Spinal cord (tissue), 10 donors: ENCODE results near the gene ZNF521. TPM values are rescaled to one million over a fixed set of nuclear protein-coding genes. Genes with fewer than 3 reads are reported as not detected.
"Not testable (repeated sequence)": the region's sequence is repeated elsewhere in the genome, so short reads cannot be mapped to it uniquely, and the experiment has no call there.

Experiments used
- DNase-seq, 6 donors: peaks; one replicate each; pipeline versions ENCODE4 v3.0.0 to v3.0.0-alpha.2; 2013 to 2015; ENCODE audit warnings: low spot score in 6 of 6, low read depth in 4 of 6
- H3K27ac ChIP-seq: one replicate; pipeline ENCODE4 v1.5.1; 2013; ENCODE audit warnings: low read depth, low read length, control low read depth
- H3K27me3 ChIP-seq: one replicate; pipeline ENCODE4 v1.6.1; 2013; ENCODE audit warnings: low read length; ENCODE audit not compliant: control insufficient read depth, insufficient read depth
- H3K36me3 ChIP-seq: one replicate; pipeline ENCODE4 v1.6.1; 2013; ENCODE audit warnings: low read length; ENCODE audit not compliant: control insufficient read depth, insufficient read depth
- H3K4me1 ChIP-seq: one replicate; pipeline ENCODE4 v1.6.1; 2013; ENCODE audit warnings: low read length; ENCODE audit not compliant: control insufficient read depth, insufficient read depth
- H3K4me3 ChIP-seq: one replicate; pipeline ENCODE4 v1.5.1; 2013; ENCODE audit warnings: low read depth, low read length, control low read depth
- H3K9me3 ChIP-seq: one replicate; pipeline ENCODE4 v1.6.1; 2013; ENCODE audit warnings: low read length; ENCODE audit not compliant: control insufficient read depth, insufficient read depth
- WGBS: methylation state at CpG from one replicate; pipeline ENCODE4 v1.1.5; 2013; ENCODE audit warnings: missing lambda C conversion rate; ENCODE audit not compliant: insufficient coverage; 5-methylcytosine and 5-hydroxymethylcytosine counted together
- polyA plus RNA-seq, 2 donors: library from polyadenylated mRNA; unstranded; fragments of 120-200 nt; gene quantifications; one replicate each; pipeline ENCODE4 v1.2.1, GENCODE V29; 2013; ENCODE audit not compliant: insufficient read length in 2 of 2
- total RNA-seq, 2 donors: library from RNA; depleted of rRNA in 1 of 2; stranded (reverse); fragments of 120-200 nt in 1 of 2; fragments of >200 nt in 1 of 2; gene quantifications; one replicate each; pipeline versions ENCODE4 v1.2.3 to v1.2.4, GENCODE V29; 2013 to 2014
- donor health status: healthy.

ZNF521 gene
- total and polyA plus RNA-seq, 4 donors, result 54.8 to 64.4 (median 62.1) TPM

GRCh38 chr18:25266931-25267527, 84.9 kb downstream of the ZNF521 start:
- not testable (repeated sequence) for DNase-seq, H3K9me3 ChIP-seq, H3K27me3 ChIP-seq, H3K4me3 ChIP-seq, H3K36me3 ChIP-seq, H3K4me1 ChIP-seq, H3K27ac ChIP-seq
- WGBS, result 62% methylated on average over 4 of the region's 12 CpGs

DNA sequence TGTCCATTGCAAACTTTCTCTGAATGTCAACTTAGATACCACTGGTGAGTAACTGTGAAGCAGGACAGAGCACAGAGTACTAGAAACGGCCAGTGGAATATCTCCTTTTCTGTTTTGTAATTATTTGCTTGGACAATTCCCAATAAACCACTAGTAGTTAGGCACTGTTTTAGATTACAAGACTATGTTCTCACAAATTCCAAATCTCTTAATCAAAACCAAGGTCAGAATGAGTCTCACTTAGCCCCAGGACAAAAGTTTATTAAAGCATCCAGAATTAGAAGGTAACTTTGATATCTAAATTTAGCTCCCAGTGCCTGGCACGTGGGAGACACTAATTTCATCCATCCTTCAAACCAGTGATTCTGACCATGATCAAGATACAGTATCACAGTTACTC, 89.0 kb downstream of the ZNF521 start:
- no peaks in the 10 kb centered on the region for H3K9me3 ChIP-seq
- H3K4me1 ChIP-seq, result peaks cover 4% of the 10 kb centered on the region
- no CpG with 5 or more reads among the region's 2 CpGs for WGBS
- H3K36me3 ChIP-seq, result no peaks in the 10 kb centered on the region
- DNase-seq, result no peak
- H3K4me3 ChIP-seq, result no peak overlapping the region
- H3K27ac ChIP-seq, result no peak overlapping the region
- no peaks in the 10 kb centered on the region for H3K27me3 ChIP-seq

- no CpG with 5 or more reads among the region's 5 CpGs for WGBS
- Histone ChIP-seq H3K9me3 (no peaks in the 10 kb centered on the region), H3K4me1 (peaks cover 4% of the 10 kb centered on the region), H3K36me3 (no peaks in the 10 kb centered on the region), H3K27ac (no peak overlapping the region), H3K27me3 (no peaks in the 10 kb centered on the region), H3K4me3 (no peak overlapping the region)
- DNase-seq, result peak in 1 of 6 donors; percentile 36
These were observed 90.2 kb downstream of the ZNF521 start for GRCh38 chr18:25261768-25262167.

DNA sequence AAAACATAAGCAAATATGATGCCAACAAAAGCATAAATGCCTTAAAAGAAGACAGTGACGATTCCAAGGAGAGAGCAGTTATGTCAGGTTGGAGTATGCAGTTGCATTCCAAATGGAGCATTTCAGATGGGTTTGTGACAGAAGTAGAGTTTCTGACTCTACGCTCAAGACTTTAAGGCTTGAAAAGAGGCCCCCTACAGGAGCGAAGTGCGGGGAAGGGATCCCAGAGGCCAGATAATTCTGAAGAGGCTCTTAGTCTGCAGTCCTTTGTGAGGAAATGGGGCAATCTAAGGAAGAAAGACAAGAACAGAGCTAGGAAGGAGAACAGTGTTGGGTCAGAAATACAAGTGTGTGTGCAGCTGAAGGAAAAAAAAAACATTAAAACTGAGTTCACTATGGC, 95.5 kb downstream of the ZNF521 start:
- Histone ChIP-seq H3K9me3 (no peaks in the 10 kb centered on the region), H3K27me3 (no peaks in the 10 kb centered on the region), H3K36me3 (no peaks in the 10 kb centered on the region), H3K4me3 (no peak overlapping the region), H3K27ac (no peak overlapping the region), H3K4me1 (no peaks in the 10 kb centered on the region)
- no peak for DNase-seq
- 72% methylated on average over 4 of the region's 4 CpGs for WGBS

GRCh38 chr18:25253779-25254178, 98.2 kb downstream of the ZNF521 start:
- no peak overlapping the region for H3K4me3 ChIP-seq
- H3K36me3 ChIP-seq, result no peaks in the 10 kb centered on the region
- no peaks in the 10 kb centered on the region for H3K9me3 ChIP-seq
- H3K27ac ChIP-seq, result no peak overlapping the region
- H3K4me1 ChIP-seq, result no peaks in the 10 kb centered on the region
- no peak for DNase-seq
- H3K27me3 ChIP-seq, result no peaks in the 10 kb centered on the region
- 100% methylated on average over 1 of the region's 1 CpG for WGBS

GRCh38 chr18:25253136-25253535, 98.8 kb downstream of the ZNF521 start:
- Histone ChIP-seq H3K27ac (no peak overlapping the region), H3K4me3 (no peak overlapping the region), H3K36me3 (no peaks in the 10 kb centered on the region), H3K9me3 (no peaks in the 10 kb centered on the region), H3K4me1 (no peaks in the 10 kb centered on the region), H3K27me3 (no peaks in the 10 kb centered on the region)
- no peak for DNase-seq
- no CpG with 5 or more reads among the region's 1 CpG for WGBS

DNA sequence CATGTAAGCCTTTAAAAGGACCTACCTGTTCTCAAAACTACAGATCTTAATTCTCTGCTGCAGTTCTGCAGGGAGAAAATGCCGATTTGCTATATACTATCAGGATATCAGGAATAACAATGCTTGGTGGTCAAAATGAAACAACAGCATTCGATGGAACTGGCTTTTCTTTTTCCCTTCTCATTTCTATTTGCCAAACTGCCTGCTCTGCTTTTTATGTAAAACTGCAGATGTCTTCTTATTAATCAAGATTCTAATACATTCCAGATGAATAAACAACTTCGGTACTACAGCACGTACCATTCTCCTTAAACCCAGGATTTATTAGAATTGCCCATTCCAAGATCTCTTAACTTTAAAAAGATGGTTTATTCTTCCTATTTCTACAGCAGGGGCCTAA, 100.9 kb downstream of the ZNF521 start:
- H3K27ac ChIP-seq, result no peak overlapping the region
- no peak overlapping the region for H3K4me3 ChIP-seq
- H3K27me3 ChIP-seq, result no peaks in the 10 kb centered on the region
- DNase-seq, result no peak
- H3K4me1 ChIP-seq, result no peaks in the 10 kb centered on the region
- 58% methylated on average over 2 of the region's 4 CpGs for WGBS
- H3K9me3 ChIP-seq, result no peaks in the 10 kb centered on the region
- no peaks in the 10 kb centered on the region for H3K36me3 ChIP-seq

DNA sequence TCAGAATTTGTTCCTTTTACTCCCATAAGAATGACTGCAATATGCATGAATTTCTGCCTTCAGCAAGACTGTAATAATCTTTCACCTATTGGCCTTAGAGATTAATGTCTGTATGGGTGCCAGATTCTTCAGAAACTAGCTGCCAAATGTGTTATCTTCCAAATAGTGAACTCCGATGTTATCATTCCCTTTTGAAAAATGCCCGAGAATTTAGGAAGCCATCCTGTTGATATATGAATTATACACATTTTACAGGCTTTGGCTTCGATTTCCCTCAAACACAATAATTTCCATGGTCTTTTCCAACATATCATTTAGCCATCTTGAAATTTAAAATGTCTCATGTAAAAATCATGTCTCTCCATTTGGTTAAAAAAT, 101.5 kb downstream of the ZNF521 start:
- 60% methylated on average over 1 of the region's 3 CpGs for WGBS
- DNase-seq, result no peak
- no peaks in the 10 kb centered on the region for H3K9me3 ChIP-seq
- no peaks in the 10 kb centered on the region for H3K4me1 ChIP-seq
- H3K27me3 ChIP-seq, result no peaks in the 10 kb centered on the region
- no peaks in the 10 kb centered on the region for H3K36me3 ChIP-seq
- H3K4me3 ChIP-seq, result no peak overlapping the region
- H3K27ac ChIP-seq, result no peak overlapping the region

DNA sequence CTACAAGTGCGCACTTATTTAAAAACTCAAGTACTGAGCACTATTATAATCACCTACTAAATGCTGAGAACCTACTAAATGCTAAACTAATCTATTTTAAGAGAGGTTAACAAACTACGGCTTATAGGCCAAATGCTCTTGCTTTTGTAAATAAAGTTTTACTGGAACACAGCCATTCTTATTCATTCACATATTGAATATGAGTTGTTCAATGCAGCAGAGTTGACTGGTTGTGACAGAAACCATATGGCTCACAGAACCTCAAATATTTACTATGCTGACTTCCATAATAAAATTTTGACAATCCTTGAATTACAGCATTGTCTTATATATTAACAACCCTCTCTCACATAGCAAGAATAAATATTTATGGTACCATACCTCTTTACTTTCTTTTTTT, 103.2 kb downstream of the ZNF521 start:
- H3K27me3 ChIP-seq, result no peaks in the 10 kb centered on the region
- no peaks in the 10 kb centered on the region for H3K9me3 ChIP-seq
- DNase-seq, result no peak
- H3K27ac ChIP-seq, result no peak overlapping the region
- no peak overlapping the region for H3K4me3 ChIP-seq
- no peaks in the 10 kb centered on the region for H3K36me3 ChIP-seq
- WGBS, result 100% methylated on average over 1 of the region's 2 CpGs
- no peaks in the 10 kb centered on the region for H3K4me1 ChIP-seq

GRCh38 chr18:25247725-25248124, 104.2 kb downstream of the ZNF521 start:
- H3K27me3 ChIP-seq, result no peaks in the 10 kb centered on the region
- DNase-seq, result no peak
- H3K4me3 ChIP-seq, result no peak overlapping the region
- no peaks in the 10 kb centered on the region for H3K36me3 ChIP-seq
- H3K27ac ChIP-seq, result no peak overlapping the region
- no peaks in the 10 kb centered on the region for H3K9me3 ChIP-seq
- no peaks in the 10 kb centered on the region for H3K4me1 ChIP-seq
